K562 (cell line): ENCODE results near the gene WDR88. TPM values are rescaled to one million over a fixed set of nuclear protein-coding genes. Genes with fewer than 3 reads are reported as not detected.

Source experiments
- ETV5 ChIP-seq: sonication (generic); formaldehyde crosslinking; IDR thresholded peaks from 2 replicates; pipeline ENCODE4 v1.4.0; 2020; ENCODE audit warnings: low read depth, mild to moderate bottlenecking, missing genetic modification reagents
- ETV6 ChIP-seq, 3 experiments: fragments of 150-350 bp in 1 of 3; sonication (generic) in 1 of 3; formaldehyde crosslinking in 1 of 3; IDR thresholded peaks; 2 replicates each; pipeline versions ENCODE4 v1.6.1 to v1.8.0; 2014 to 2022; ENCODE audit warnings: borderline replicate concordance in 2 of 3, low read depth in 2 of 3, antibody characterized with exemption in 1 of 3, low read length in 1 of 3, mild to moderate bottlenecking in 1 of 3, missing genetic modification reagents in 1 of 3
- MAFK ChIP-seq: IDR thresholded peaks from 2 replicates; pipeline ENCODE4 v1.6.1; 2011; ENCODE audit warnings: low read length, improper control_type of control experiment
- MTF1 ChIP-seq: fragments of 250-450 bp; sonication (Bioruptor Pico); IDR thresholded peaks from 2 replicates; pipeline ENCODE4 v1.9.0; 2021; ENCODE audit warnings: moderate library complexity, mild to moderate bottlenecking, inconsistent platforms, borderline replicate concordance
- NRF1 ChIP-seq, 2 experiments: fragments of 450-650 bp; IDR thresholded peaks in 1 of 2; conservative IDR thresholded peaks in 1 of 2; 2 replicates each; pipeline ENCODE4 v1.6.1; 2014; ENCODE audit warnings: mild to moderate bottlenecking in 2 of 2
- POLR3A ChIP-seq: IDR thresholded peaks from 2 replicates; pipeline ENCODE4 v1.6.1; 2011; ENCODE audit warnings: borderline replicate concordance, mild to moderate bottlenecking, moderate library complexity; ENCODE audit not compliant: insufficient read length, insufficient read depth; ENCODE audit errors: extremely low read depth
- PRDM10 ChIP-seq: fragments of 450-650 bp; IDR thresholded peaks from 2 replicates; pipeline ENCODE4 v1.6.1; 2018; ENCODE audit not compliant: partially characterized antibody
- SOX6 ChIP-seq: fragments of 450-650 bp; IDR thresholded peaks from 2 replicates; pipeline ENCODE4 v1.6.1; 2014; ENCODE audit warnings: mild to moderate bottlenecking
- TAF9B ChIP-seq: fragments of 450-650 bp; IDR thresholded peaks from 2 replicates; pipeline ENCODE4 v1.6.1; 2018; ENCODE audit warnings: mild to moderate bottlenecking; ENCODE audit not compliant: partially characterized antibody
- TFE3 ChIP-seq: fragments of 450-650 bp; formaldehyde crosslinking; IDR thresholded peaks from 2 replicates; pipeline ENCODE4 v1.4.0; 2020; ENCODE audit warnings: mild to moderate bottlenecking, mixed read lengths
- ZBTB2 ChIP-seq: fragments of 450-650 bp; IDR thresholded peaks from 2 replicates; pipeline ENCODE4 v1.6.1; 2016; ENCODE audit warnings: antibody characterized with exemption
- ZBTB5 ChIP-seq: fragments of 450-650 bp; IDR thresholded peaks from 2 replicates; pipeline ENCODE4 v1.6.1; 2017; ENCODE audit warnings: antibody characterized with exemption
- ZBTB7A ChIP-seq: IDR thresholded peaks from 2 replicates; pipeline ENCODE4 v1.6.1; 2011; ENCODE audit warnings: low read depth, mild to moderate bottlenecking, low read length, moderate library complexity, borderline replicate concordance; ENCODE audit not compliant: control insufficient read depth
- ZFP36 ChIP-seq: fragments of 150-350 bp; IDR thresholded peaks from 2 replicates; pipeline ENCODE4 v1.6.1; 2018; ENCODE audit warnings: low read length, low read depth; ENCODE audit not compliant: partially characterized antibody
- ZNF175 ChIP-seq: fragments of 200-800 bp; sonication (Bioruptor generic); IDR thresholded peaks from 2 replicates; pipeline ENCODE4 v1.6.1; 2016; ENCODE audit warnings: low read depth, mild to moderate bottlenecking, missing genetic modification characterization, missing compliant biosample characterization
- polyA plus RNA-seq, 8 experiments: library from polyadenylated mRNA; depleted of rRNA in 4 of 8; stranded (reverse) in 5 of 8; unstranded in 3 of 8; fragments of >200 nt; fragmentation: Nextera tagmentation in 2 of 8; fragmentation: Illumina TruSeq in 1 of 8; extraction: Ambion mirVana in 2 of 8; extraction: Trizol in 1 of 8; gene quantifications; 2 replicates each; pipeline versions ENCODE4 v1.2.1 to v1.2.3, GENCODE V29; 2011 to 2014; ENCODE audit warnings: inconsistent platforms in 1 of 8, missing spikeins in 1 of 8
- total RNA-seq, 7 experiments: library from RNA; depleted of rRNA in 6 of 7; stranded (reverse); fragments of >200 nt in 6 of 7; fragmentation: Illumina TruSeq in 2 of 7; extraction: Trizol in 2 of 7; gene quantifications; 2 replicates each; pipeline versions ENCODE4 v1.2.1 to v1.2.3, GENCODE V29; 2011 to 2021; ENCODE audit warnings: low replicate concordance in 1 of 7

Gene WDR88
- total and polyA plus RNA-seq, 9 of the 15 experiments (the other 6 are each of a cell fraction or from before 2014, with no cell fraction given) = 0.03 to 0.04 TPM; not detected in 7

- TF ChIP-seq MTF1 (no peak), ETV6 (IDR thresholded peaks at IDR 0.05; ENCODE audit: borderline replicate concordance in 1 of 2, low read depth in 2 of 2, low read length in 1 of 2) (peak in 1 of 2 experiments; percentile 39; a peak in 1 of 4 replicates), ETV6 (CRISPR knock-in tag; IDR thresholded peaks at IDR 0.05; ENCODE audit: borderline replicate concordance) (no peak), ETV5 (CRISPR knock-in tag) (peak; percentile 93), NRF1 (conservative IDR thresholded peaks at IDR 0.05 in 1 of 2, IDR thresholded peaks at IDR 0.05 in 1 of 2) (peak; percentile 99), POLR3A (peak; percentile 96), TFE3 (CRISPR knock-in tag) (no peak), ZBTB2 (peak; percentile 99), ZBTB5 (peak; percentile 82), ZBTB7A (peak; percentile 80), ZNF175 (0 out of 2 replicates have a peak, but pooled peaks have one; percentile 15), TAF9B (peak; percentile 75), ZFP36 (peak; percentile 35), PRDM10 (peak; percentile 6), MAFK (0 out of 2 replicates have a peak, but pooled peaks have one; percentile 1), SOX6 (peak; percentile 57)
These were observed 44.9 kb downstream of the WDR88 start (continued) for GRCh38 chr19:33176670-33177416.
